DMS 273 (cell line): Measurements from ENCODE around the gene USP17L18.
"Not testable (repeated sequence)": the region's sequence is repeated elsewhere in the genome, so short reads cannot be mapped to it uniquely, and the experiment has no call there.

Experiments used
- DNase-seq: peaks from one replicate; lab custom pipeline; 2025; ENCODE audit not compliant: unreplicated experiment; lab: John Stamatoyannopoulos, UW

USP17L18 gene

GRCh38 chr4:9247953-9248680, at the start of gene USP17L18:
Gene USP17L18, plus strand, starts transcription at chr4:9248630. Its CDS starts 0 bp downstream, at chr4:9248630.
- DNase-seq: not testable (repeated sequence)

GRCh38 chr4:9210357-9210756, 38.1 kb upstream of the USP17L18 start, which contains the start of gene USP17L10:
Gene USP17L10, plus strand, starts transcription at chr4:9210657. Its CDS starts 0 bp downstream, at chr4:9210657.
- DNase-seq: not testable (repeated sequence)

GRCh38 chr4:9214701-9215100, 33.7 kb upstream of the USP17L18 start:
- not testable (repeated sequence) for DNase-seq

GRCh38 chr4:9215105-9215504, 33.3 kb upstream of the USP17L18 start, which contains the start of gene USP17L11:
Gene USP17L11, plus strand, starts transcription at chr4:9215405. Its CDS starts 0 bp downstream, at chr4:9215405.
- not testable (repeated sequence) for DNase-seq

GRCh38 chr4:9219852-9220251, 28.6 kb upstream of the USP17L18 start, which contains the start of gene USP17L12:
Gene USP17L12, plus strand, starts transcription at chr4:9220152. Its CDS starts 0 bp downstream, at chr4:9220152.
- DNase-seq: not testable (repeated sequence)

- DNase-seq: not testable (repeated sequence)
Observed at GRCh38 chr4:9224596-9224995, 23.8 kb upstream of the USP17L18 start, which contains the start of gene USP17L13. Gene USP17L13, plus strand, starts transcription at chr4:9224896. Its CDS starts 0 bp downstream, at chr4:9224896.

- DNase-seq: not testable (repeated sequence)
Observed at GRCh38 chr4:9230249-9230648, 18.2 kb upstream of the USP17L18 start.

GRCh38 chr4:9234085-9234484, 14.3 kb upstream of the USP17L18 start, which contains the start of gene USP17L15:
Gene USP17L15, plus strand, starts transcription at chr4:9234385. Its CDS starts 0 bp downstream, at chr4:9234385.
- not testable (repeated sequence) for DNase-seq

- not testable (repeated sequence) for DNase-seq
Observed at GRCh38 chr4:9238461-9238860, 10.0 kb upstream of the USP17L18 start.

GRCh38 chr4:9243579-9243978, 4.9 kb upstream of the USP17L18 start, which contains the start of gene USP17L17:
Gene USP17L17, plus strand, starts transcription at chr4:9243879. Its CDS starts 0 bp downstream, at chr4:9243879.
- not testable (repeated sequence) for DNase-seq

- not testable (repeated sequence) for DNase-seq
Observed at GRCh38 chr4:9253078-9253477, 4.6 kb downstream of the USP17L18 start, which contains the start of gene USP17L19. Gene USP17L19, plus strand, starts transcription at chr4:9253378. Its CDS starts 0 bp downstream, at chr4:9253378.

- DNase-seq: not testable (repeated sequence)
Observed at GRCh38 chr4:9257824-9258223, 9.4 kb downstream of the USP17L18 start, which contains the start of gene USP17L20. Gene USP17L20, plus strand, starts transcription at chr4:9258124. Its CDS starts 0 bp downstream, at chr4:9258124.

GRCh38 chr4:9262572-9262971, 14.1 kb downstream of the USP17L18 start, which contains the start of gene USP17L21:
Gene USP17L21, plus strand, starts transcription at chr4:9262872. Its CDS starts 0 bp downstream, at chr4:9262872.
- not testable (repeated sequence) for DNase-seq

- DNase-seq: not testable (repeated sequence)
Observed at GRCh38 chr4:9267319-9267718, 18.9 kb downstream of the USP17L18 start, which contains the start of gene USP17L22. Gene USP17L22, plus strand, starts transcription at chr4:9267619. Its CDS starts 0 bp downstream, at chr4:9267619.

- DNase-seq: not testable (repeated sequence)
Observed at GRCh38 chr4:9271719-9272118, 23.3 kb downstream of the USP17L18 start.
